Brain microvascular endothelial cell (primary cell): ENCODE results near the gene PSORS1C2.

Experiments used
- DNase-seq: peaks from one replicate; pipeline ENCODE4 v3.0.0-alpha.2; 2020
- H3K27ac ChIP-seq: fragments of 250-450 bp; sonication (Bioruptor Pico); 2 replicates; pipeline ENCODE4 v1.5.1; 2020; ENCODE audit warnings: mild to moderate bottlenecking, moderate library complexity
- H3K27me3 ChIP-seq: fragments of 250-450 bp; sonication (Bioruptor Pico); replicated peaks from 2 replicates; pipeline ENCODE4 v1.5.1; 2020; ENCODE audit warnings: mild to moderate bottlenecking
- H3K36me3 ChIP-seq: fragments of 250-450 bp; sonication (Bioruptor Pico); replicated peaks from 2 replicates; pipeline ENCODE4 v1.5.1; 2020; ENCODE audit warnings: mild to moderate bottlenecking
- H3K4me3 ChIP-seq: 2 replicates; pipeline ENCODE4 v1.5.1; 2011; ENCODE audit warnings: low read depth, mild to moderate bottlenecking, control low read depth, low read length, moderate library complexity
- CTCF ChIP-seq: IDR thresholded peaks from 2 replicates; pipeline ENCODE4 v1.5.1; 2011; ENCODE audit warnings: low read depth, mild to moderate bottlenecking, moderate library complexity, low read length, control low read depth, inconsistent platforms; ENCODE audit errors: missing control alignments
- in situ Hi-C: cut with HindIII; loops from 2 replicates; pipeline ENCODE4 v1.10.0; 2017; ENCODE audit warnings: low sequenced_read_pairs, low pct_ligation_motif_present

Gene PSORS1C2

DNA sequence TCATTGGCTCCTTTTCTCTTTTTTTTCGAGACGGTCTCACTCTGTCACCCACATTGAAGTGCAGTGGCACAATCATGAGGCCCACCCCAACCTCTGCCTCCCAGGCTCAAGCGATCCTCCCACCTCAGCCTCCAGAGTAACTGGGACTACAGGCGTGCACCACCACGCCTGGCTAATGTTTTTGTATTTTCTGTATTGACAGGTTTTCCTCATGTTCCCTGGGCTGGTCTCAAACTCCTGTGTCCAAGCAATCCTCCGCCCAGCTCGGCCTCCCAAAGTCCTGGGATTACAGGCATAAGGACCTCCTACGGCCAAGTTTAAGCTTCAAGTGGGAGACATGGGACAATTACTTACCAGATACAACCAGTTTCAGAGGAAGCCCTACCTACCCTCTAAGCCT, 41.0 kb upstream of the PSORS1C2 start:
- in situ Hi-C loops = no loop called here
- H3K36me3 ChIP-seq = no peaks in the 10 kb centered on the region
- no peaks in the 10 kb centered on the region for H3K27me3 ChIP-seq
- no peak for TF ChIP-seq CTCF
- H3K27ac ChIP-seq = no peak overlapping the region
- H3K4me3 ChIP-seq = peak overlapping the region; percentile 44
- no peak for DNase-seq

GRCh38 chr6:31179042-31179386, 40.1 kb upstream of the PSORS1C2 start:
- Histone ChIP-seq H3K27me3 (no peaks in the 10 kb centered on the region), H3K36me3 (no peaks in the 10 kb centered on the region), H3K4me3 (no peak overlapping the region), H3K27ac (no peak overlapping the region)
- no peak for DNase-seq
- no peak for TF ChIP-seq CTCF
- in situ Hi-C loops = no loop called here

GRCh38 chr6:31178143-31179041, 39.5 kb upstream of the PSORS1C2 start:
- in situ Hi-C loops = no loop called here

DNA sequence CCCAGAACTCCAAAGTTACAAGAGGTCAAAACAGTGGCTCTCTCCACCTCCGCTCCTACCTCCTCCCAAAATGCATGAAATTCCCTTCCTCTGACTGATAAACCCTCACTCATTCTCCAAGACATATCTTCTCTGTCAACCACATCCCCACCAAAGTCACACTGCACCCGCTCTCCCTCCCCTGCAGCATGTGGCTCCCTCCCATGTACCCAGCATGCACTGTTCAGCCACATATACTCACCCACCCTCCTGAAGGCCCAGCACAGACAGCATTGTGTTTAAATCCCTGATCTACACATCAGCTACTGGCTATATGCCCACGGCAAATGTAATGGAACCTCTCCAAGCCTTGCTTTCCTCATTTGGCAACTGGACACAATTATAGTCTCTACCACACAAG, 37.1 kb upstream of the PSORS1C2 start:
- Histone ChIP-seq H3K27me3 (no peaks in the 10 kb centered on the region), H3K36me3 (no peaks in the 10 kb centered on the region), H3K27ac (no peak overlapping the region), H3K4me3 (no peak overlapping the region)
- in situ Hi-C loops = no loop called here
- DNase-seq = peak; percentile 32
- TF ChIP-seq CTCF = no peak

More at GRCh38 chr6:31178143-31179041, 39.5 kb upstream of the PSORS1C2 start:
- Histone ChIP-seq H3K27ac (no peak overlapping the region), H3K36me3 (no peaks in the 10 kb centered on the region), H3K27me3 (no peaks in the 10 kb centered on the region), H3K4me3 (no peak overlapping the region)
- DNase-seq = no peak
- no peak for TF ChIP-seq CTCF

DNA sequence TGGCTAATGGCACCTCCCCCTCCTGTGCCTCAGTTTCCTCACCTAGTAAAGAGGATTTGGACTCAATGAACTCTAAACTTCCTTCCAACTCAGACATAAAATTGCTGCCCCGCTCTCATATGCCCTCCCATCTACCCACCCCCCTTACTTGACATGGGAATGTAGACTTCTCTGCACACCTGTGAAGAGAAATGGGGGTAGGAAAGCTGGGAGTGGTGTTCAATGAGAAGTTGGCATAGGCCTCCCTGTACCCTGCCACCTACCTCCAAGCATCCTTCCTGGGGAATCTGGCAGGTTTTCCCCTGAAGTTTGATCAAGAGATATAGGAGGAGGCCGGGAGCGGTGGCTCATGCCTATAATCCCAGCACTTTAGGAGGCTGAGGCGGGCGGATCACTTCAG, 35.5 kb upstream of the PSORS1C2 start:
- Histone ChIP-seq H3K27me3 (no peaks in the 10 kb centered on the region), H3K27ac (no peak overlapping the region), H3K36me3 (no peaks in the 10 kb centered on the region), H3K4me3 (no peak overlapping the region)
- no peak for TF ChIP-seq CTCF
- DNase-seq = no peak
- in situ Hi-C loops = no loop called here

- Histone ChIP-seq H3K4me3 (no peak overlapping the region), H3K27me3 (no peaks in the 10 kb centered on the region), H3K36me3 (no peaks in the 10 kb centered on the region), H3K27ac (no peak overlapping the region)
- no peak for TF ChIP-seq CTCF
- DNase-seq = no peak
- in situ Hi-C loops = no loop called here
These were observed 34.5 kb upstream of the PSORS1C2 start for GRCh38 chr6:31173406-31173805.
